HepG2 (cell line): Measurements from ENCODE around the gene GDF9. TPM values are rescaled to one million over a fixed set of nuclear protein-coding genes. Genes with fewer than 3 reads are reported as not detected.

Experiments
- ATAC-seq: fragments of 200-7000 bp; cut with Tn5 transposase; 3 replicates; pipeline ENCODE4 v1.9.1; 2020; ENCODE audit warnings: mild to moderate bottlenecking, moderate library complexity
- BruUV-seq: library from RNA; stranded (reverse); fragments of 400-500 nt; replicated peaks from 2 replicates; lab custom pipeline; 2021; lab: Mats Ljungman, UMichigan
- CTCF ChIA-PET: fragments of 300-600 bp; formaldehyde crosslinking; extraction: SDS; loops from one replicate; lab custom pipeline; 2021; ENCODE audit warnings: low total read pairs, inconsistent platforms, low intra/inter-chr PET ratio; lab: Yijun Ruan, JAX
- POLR2A ChIA-PET: fragments of 350-600 bp; sonication (Branson Sonifier 250); formaldehyde crosslinking; loops from one replicate; lab custom pipeline; 2020; ENCODE audit warnings: antibody characterized with exemption, inconsistent platforms; lab: Yijun Ruan, JAX
- DNase-seq: peaks from one replicate; pipeline ENCODE4 v3.0.0-alpha.2; 2015; ENCODE audit warnings: low spot score
- FAIRE-seq: peaks from 3 replicates; lab custom pipeline; 2011; peaks lifted over from hg19 to GRCh38; lab: Jason Lieb, UNC
- H2AFZ ChIP-seq: one replicate; pipeline ENCODE4 v1.6.1; 2011; ENCODE audit warnings: low read length, inconsistent platforms
- H3K27ac ChIP-seq: fragments of 300-600 bp; 3 replicates; pipeline ENCODE4 v1.8.0; 2011; ENCODE audit warnings: mixed run types, mild to moderate bottlenecking, mixed read lengths, low read length, inconsistent platforms; ENCODE audit not compliant: insufficient read depth; ENCODE audit errors: extremely low read length
- H3K27me3 ChIP-seq, 2 experiments: fragments of 200-600 bp in 1 of 2; 2 replicates in 1 of 2; 3 replicates in 1 of 2; pipeline versions ENCODE4 v1.6.0 to v1.8.0; 2011; ENCODE audit warnings: low read length in 2 of 2, mild to moderate bottlenecking in 2 of 2, moderate library complexity in 2 of 2, inconsistent platforms in 1 of 2; ENCODE audit not compliant: insufficient read depth in 2 of 2, control insufficient read depth in 1 of 2
- H3K36me3 ChIP-seq, 2 experiments: fragments of 200-600 bp in 1 of 2; replicated peaks in 1 of 2; 2 replicates in 1 of 2; 3 replicates in 1 of 2; pipeline versions ENCODE4 v1.5.1 to v1.8.0; 2011; ENCODE audit warnings: low read length in 2 of 2, inconsistent platforms in 1 of 2; ENCODE audit not compliant: insufficient read depth in 2 of 2, control insufficient read depth in 1 of 2
- H3K4me1 ChIP-seq: 2 replicates; pipeline ENCODE4 v1.5.1; 2012; ENCODE audit warnings: low read length, inconsistent platforms; ENCODE audit not compliant: insufficient read depth
- H3K4me2 ChIP-seq: 2 replicates; pipeline ENCODE4 v1.6.0; 2011; ENCODE audit warnings: low read depth, low read length, inconsistent platforms
- H3K4me3 ChIP-seq, 3 experiments: fragments of 200-600 bp in 1 of 3; sonication (generic), shearing (Covaris generic) in 1 of 3; replicated peaks in 1 of 3; 2 replicates each; pipeline ENCODE4 v1.5.1; 2011 to 2016; ENCODE audit warnings: low read length in 3 of 3, inconsistent platforms in 2 of 3, low read depth in 2 of 3, mild to moderate bottlenecking in 2 of 3, control low read depth in 1 of 3, mixed read lengths in 1 of 3; ENCODE audit not compliant: insufficient read depth in 1 of 3
- H3K79me2 ChIP-seq: one replicate; pipeline ENCODE4 v1.6.1; 2011; ENCODE audit warnings: low read length, inconsistent platforms; ENCODE audit not compliant: insufficient read depth
- H3K9ac ChIP-seq: 2 replicates; pipeline ENCODE4 v1.6.0; 2011; ENCODE audit warnings: mild to moderate bottlenecking, low read depth, low read length, inconsistent platforms; ENCODE audit not compliant: insufficient read depth
- H3K9me3 ChIP-seq: 2 replicates; pipeline ENCODE4 v1.5.1; 2012; ENCODE audit warnings: mild to moderate bottlenecking, low read length
- H4K20me1 ChIP-seq: 2 replicates; pipeline ENCODE4 v1.6.0; 2011; ENCODE audit warnings: inconsistent platforms, mild to moderate bottlenecking, low read length, moderate library complexity; ENCODE audit not compliant: insufficient read depth
- FOXM1 ChIP-seq: sonication (generic); formaldehyde crosslinking; IDR thresholded peaks from 2 replicates; pipeline ENCODE4 v1.5.0; 2020; ENCODE audit warnings: missing genetic modification reagents
- HMGA1 ChIP-seq: sonication (generic); formaldehyde crosslinking; conservative IDR thresholded peaks from 2 replicates; pipeline ENCODE4 v1.4.0; 2020; ENCODE audit warnings: missing genetic modification reagents
- JUNB ChIP-seq: sonication (generic); formaldehyde crosslinking; IDR thresholded peaks from 2 replicates; pipeline ENCODE4 v1.8.0; 2022; ENCODE audit warnings: missing genetic modification reagents, mild to moderate bottlenecking, borderline replicate concordance
- POGK ChIP-seq: sonication (generic); formaldehyde crosslinking; conservative IDR thresholded peaks from 2 replicates; pipeline ENCODE4 v1.8.0; 2022; ENCODE audit warnings: mild to moderate bottlenecking, moderate library complexity, missing genetic modification reagents
- TEAD3 ChIP-seq: optimal IDR thresholded peaks from 2 replicates; pipeline ENCODE3; 2016; ENCODE audit warnings: borderline replicate concordance
- ZBTB44 ChIP-seq: sonication (generic); formaldehyde crosslinking; IDR thresholded peaks from 2 replicates; pipeline ENCODE4 v1.4.0; 2020; ENCODE audit warnings: missing genetic modification reagents
- ZFP36L2 ChIP-seq: sonication (generic); formaldehyde crosslinking; IDR thresholded peaks from 2 replicates; pipeline ENCODE4 v1.4.0; 2020; ENCODE audit warnings: missing genetic modification reagents
- ZIK1 ChIP-seq: sonication (generic); formaldehyde crosslinking; IDR thresholded peaks from 2 replicates; pipeline ENCODE4 v1.5.0; 2020; ENCODE audit warnings: mild to moderate bottlenecking, low read depth, missing genetic modification reagents, borderline replicate concordance
- ZNF124 ChIP-seq: sonication (generic); formaldehyde crosslinking; IDR thresholded peaks from 2 replicates; pipeline ENCODE4 v1.4.0; 2020; ENCODE audit warnings: missing genetic modification reagents
- ZNF274 ChIP-seq: sonication (generic); formaldehyde crosslinking; IDR thresholded peaks from 2 replicates; pipeline ENCODE4 v1.5.1; 2020; ENCODE audit warnings: mild to moderate bottlenecking, missing genetic modification reagents
- ZNF280B ChIP-seq: sonication (generic); formaldehyde crosslinking; IDR thresholded peaks from 2 replicates; pipeline ENCODE4 v1.5.0; 2020; ENCODE audit warnings: missing genetic modification reagents, mild to moderate bottlenecking, borderline replicate concordance
- ZNF577 ChIP-seq: sonication (generic); formaldehyde crosslinking; IDR thresholded peaks from 2 replicates; pipeline ENCODE4 v1.4.0; 2020; ENCODE audit warnings: mild to moderate bottlenecking, low read depth, missing genetic modification reagents, borderline replicate concordance
- WGBS: methylation state at CpG from one replicate; pipeline ENCODE4 v1.1.6; 2017; ENCODE audit warnings: low lambda C conversion rate; 5-methylcytosine and 5-hydroxymethylcytosine counted together
- in situ Hi-C: cut with HindIII; loops from 2 replicates; pipeline ENCODE4 v1.10.0; 2017; ENCODE audit warnings: low pct_unique_long_range_greater_than_20kb; ENCODE audit not compliant: extremely low pct_ligation_motif_present
- intact Hi-C: fragments of 100-400 bp; cut with micrococcal nuclease; formaldehyde crosslinking; loops from one replicate; pipeline ENCODE4 v1.10.0; 2022; ENCODE audit not compliant: unreplicated experiment
- polyA plus RNA-seq, 8 experiments: library from polyadenylated mRNA; depleted of rRNA in 3 of 8; stranded (reverse) in 7 of 8; unstranded in 1 of 8; fragments of >200 nt; fragmentation: Illumina TruSeq in 4 of 8; extraction: Trizol in 4 of 8; gene quantifications; 2 replicates each; pipeline versions ENCODE4 v1.2.1 to v1.2.3, GENCODE V29; 2011 to 2016; ENCODE audit warnings: low read depth in 4 of 8, missing spikeins in 1 of 8, mixed read lengths in 1 of 8; ENCODE audit not compliant: insufficient read depth in 1 of 8
- total RNA-seq, 5 experiments: library from RNA; depleted of rRNA; stranded (reverse); fragments of >200 nt; fragmentation: Illumina TruSeq; extraction: Trizol; gene quantifications; 2 replicates each; pipeline ENCODE4 v1.2.3, GENCODE V29; 2016; ENCODE audit warnings: low read depth in 1 of 5

Gene GDF9
- total and polyA plus RNA-seq, 2 of the 13 experiments (the other 11 are each of a cell fraction or from before 2014, with no cell fraction given) = 0.33 to 0.38 TPM

DNA sequence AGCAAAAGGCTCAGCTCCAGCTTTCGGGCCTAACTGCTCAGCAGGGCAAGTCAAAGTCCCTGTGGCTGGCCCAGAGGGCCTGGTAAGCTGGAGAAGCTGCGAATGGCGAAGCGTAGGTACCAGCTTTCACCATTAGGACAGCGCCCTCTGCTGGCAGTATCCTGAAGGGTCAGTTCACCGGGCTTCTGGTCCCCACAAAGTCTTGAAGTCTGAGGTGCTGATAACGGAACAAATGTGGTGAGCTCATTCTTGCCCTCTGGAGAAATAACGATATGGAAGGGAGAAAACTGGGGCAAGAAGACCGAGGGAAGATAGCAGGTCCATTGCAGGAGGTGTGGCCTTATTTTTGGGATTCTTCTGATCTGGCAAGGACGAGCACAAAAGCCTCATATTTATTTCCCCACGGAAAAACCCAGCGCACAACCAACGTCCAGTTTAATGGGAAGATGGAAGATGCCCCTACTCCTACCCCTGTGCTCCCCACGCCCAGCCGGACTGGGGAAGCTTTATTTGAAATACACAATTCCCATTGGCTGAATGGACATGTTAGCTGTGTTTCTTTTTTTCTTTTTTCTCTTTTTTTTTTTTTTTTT, 46.0 kb downstream of the GDF9 start:
- in situ Hi-C loops = no loop called here
- intact Hi-C loops = loop anchor here (1.0 to 5.0 kb wide), 6 partner anchors 13 to 293 kb away; partner anchors contain the start of gene SEPTIN8
- Histone ChIP-seq H3K36me3 (peaks cover 5 to 18% of the 10 kb centered on the region in 2 experiments; a peak in 3 of 5 replicates), H3K79me2 (no peaks in the 10 kb centered on the region), H3K27ac (peak overlapping the region; percentile 66), H3K9me3 (no peaks in the 10 kb centered on the region), H2AFZ (no peak overlapping the region), H3K4me3 (peak overlapping the region; percentile 45 to 64 (median 50)), H3K27me3 (no peaks in the 10 kb centered on the region), H3K9ac (peak overlapping the region; percentile 69), H3K4me1 (peaks cover 49% of the 10 kb centered on the region), H3K4me2 (peak overlapping the region; percentile 96), H4K20me1 (no peaks in the 10 kb centered on the region)
- ATAC-seq = peak; percentile 81
- 2% methylated on average over 15 of the region's 15 CpGs for WGBS
- CTCF ChIA-PET = interaction anchor here (0.6 to 4.5 kb wide), 6 partner anchors 10 to 106 kb away, joined by 3 to 54 read pairs (median 4); no protein-coding TSS in a partner anchor
- BruUV-seq = TSS peak; percentile 34
- POLR2A ChIA-PET = interaction anchor here (0.7 to 6.7 kb wide), 13 partner anchors 9 to 293 kb away, joined by 3 to 176 read pairs (median 6); partner anchors contain the start of genes GDF9, KIF3A, SEPTIN8 and SHROOM1
- FAIRE-seq = peak; percentile 81
- DNase-seq = peak; percentile 88
- TF ChIP-seq FOXM1 = no peak
- TF ChIP-seq TEAD3 = no peak
- no peak for TF ChIP-seq HMGA1 (CRISPR knock-in tag)
- TF ChIP-seq POGK (CRISPR knock-in tag) = no peak
- no peak for TF ChIP-seq ZFP36L2 (CRISPR knock-in tag)
- no peak for TF ChIP-seq ZNF577 (CRISPR knock-in tag)
- no peak for TF ChIP-seq ZNF274 (CRISPR knock-in tag)
- TF ChIP-seq JUNB (CRISPR knock-in tag) = no peak
- TF ChIP-seq ZBTB44 (CRISPR knock-in tag) = no peak
- no peak for TF ChIP-seq ZNF280B (CRISPR knock-in tag)
- peak; percentile 75; the same call in 1 of the 2 replicates for TF ChIP-seq ZNF124 (CRISPR knock-in tag)
- no peak for TF ChIP-seq ZIK1 (CRISPR knock-in tag)
